Femur (tissue), 1 donor: Measurements from ENCODE around the gene CLEC4M.

Experiments used
- DNase-seq: peaks from one replicate; pipeline ENCODE4 v3.0.0-alpha.2; 2017

Gene CLEC4M, protein sequence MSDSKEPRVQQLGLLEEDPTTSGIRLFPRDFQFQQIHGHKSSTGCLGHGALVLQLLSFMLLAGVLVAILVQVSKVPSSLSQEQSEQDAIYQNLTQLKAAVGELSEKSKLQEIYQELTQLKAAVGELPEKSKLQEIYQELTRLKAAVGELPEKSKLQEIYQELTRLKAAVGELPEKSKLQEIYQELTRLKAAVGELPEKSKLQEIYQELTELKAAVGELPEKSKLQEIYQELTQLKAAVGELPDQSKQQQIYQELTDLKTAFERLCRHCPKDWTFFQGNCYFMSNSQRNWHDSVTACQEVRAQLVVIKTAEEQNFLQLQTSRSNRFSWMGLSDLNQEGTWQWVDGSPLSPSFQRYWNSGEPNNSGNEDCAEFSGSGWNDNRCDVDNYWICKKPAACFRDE

DNA sequence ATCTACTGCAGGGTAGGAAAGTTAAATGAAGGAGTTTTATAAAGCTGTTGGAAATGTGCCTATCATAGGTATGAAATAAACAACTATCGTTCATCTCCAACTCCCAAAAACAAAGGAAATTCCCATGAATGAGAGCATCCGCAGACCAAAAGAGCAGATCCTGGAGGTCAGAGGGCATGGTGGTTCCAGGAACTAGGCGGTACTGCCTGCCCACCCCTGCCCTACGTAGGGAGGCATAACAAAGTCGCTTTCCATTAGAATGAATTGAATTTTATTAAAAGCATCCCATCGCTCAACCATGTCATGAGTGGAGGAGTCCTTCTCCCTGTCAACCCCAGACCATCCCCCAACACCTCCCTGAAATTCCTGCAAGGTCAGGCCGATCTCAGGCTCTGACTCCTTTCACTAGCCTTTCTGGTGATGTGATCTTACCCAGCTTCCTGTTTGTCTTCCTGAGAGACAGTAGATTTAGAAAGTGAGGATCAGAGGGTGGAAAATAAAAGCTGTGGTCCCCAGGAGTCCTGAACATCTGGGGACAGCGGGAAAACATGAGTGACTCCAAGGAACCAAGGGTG lies at the start of gene CLEC4M:
TSS of gene CLEC4M (plus strand) at position 525 of the 575 bp plus-strand sequence. CDS start at position 549, 24 bp downstream.
- DNase-seq, result no peak

DNA sequence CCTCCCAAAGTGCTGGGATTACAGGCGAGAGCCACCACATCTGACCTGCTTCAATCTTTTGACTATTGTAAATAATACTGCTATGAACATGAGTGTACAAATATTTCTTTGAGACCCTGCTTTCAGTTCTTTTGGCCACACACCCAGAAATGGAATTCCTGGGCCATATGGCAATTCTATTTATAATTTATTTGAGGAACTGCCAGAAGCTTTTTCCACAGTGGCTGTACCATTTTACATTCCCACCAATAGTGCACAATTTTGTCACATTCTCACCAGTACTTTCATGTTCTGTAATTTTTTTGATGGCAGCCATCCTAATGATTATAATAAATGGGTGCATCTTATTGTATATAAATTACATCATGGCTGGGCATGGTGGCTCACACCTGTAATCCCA lies 47.4 kb upstream of the CLEC4M start:
- DNase-seq, result no peak

DNA sequence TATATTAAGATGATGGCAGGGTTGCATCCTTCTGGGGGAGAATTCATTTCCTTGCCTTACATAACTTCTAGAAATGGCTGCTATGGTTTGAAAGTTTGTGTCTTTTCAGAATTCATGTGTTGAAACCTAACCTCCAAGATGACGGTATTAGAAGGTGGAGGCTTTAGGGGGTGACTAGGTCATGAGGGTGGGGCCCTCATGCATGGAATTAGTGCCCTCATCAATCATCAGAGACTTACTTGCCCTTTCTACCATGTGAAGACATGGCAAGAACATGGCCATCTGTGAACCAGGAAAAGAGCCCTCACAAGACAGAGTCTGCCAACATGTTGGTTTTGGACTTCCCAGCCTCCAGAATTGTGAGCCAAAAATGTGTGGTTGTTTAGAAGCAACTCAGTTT lies 46.3 kb upstream of the CLEC4M start:
- DNase-seq, result no peak

DNA sequence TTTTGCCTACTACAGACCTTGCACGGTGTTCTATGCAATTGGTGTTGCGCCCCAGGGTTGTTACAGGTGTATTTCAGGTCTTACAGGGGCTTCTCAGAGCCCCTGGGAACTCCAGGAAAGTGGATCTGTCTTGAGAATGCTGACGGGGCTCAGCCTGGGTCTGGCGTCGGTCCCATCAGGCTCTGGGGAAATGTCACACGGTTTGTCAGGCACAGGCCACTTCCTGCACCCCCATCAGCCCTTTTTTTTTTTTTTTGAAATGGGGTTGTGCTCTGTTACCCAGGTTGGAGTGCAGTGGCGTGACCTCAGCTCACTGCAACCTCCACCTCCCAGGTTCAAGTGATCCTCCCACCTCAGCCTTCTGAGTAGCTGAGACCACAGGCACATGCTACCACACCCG lies 44.4 kb upstream of the CLEC4M start:
- DNase-seq, result no peak

DNA sequence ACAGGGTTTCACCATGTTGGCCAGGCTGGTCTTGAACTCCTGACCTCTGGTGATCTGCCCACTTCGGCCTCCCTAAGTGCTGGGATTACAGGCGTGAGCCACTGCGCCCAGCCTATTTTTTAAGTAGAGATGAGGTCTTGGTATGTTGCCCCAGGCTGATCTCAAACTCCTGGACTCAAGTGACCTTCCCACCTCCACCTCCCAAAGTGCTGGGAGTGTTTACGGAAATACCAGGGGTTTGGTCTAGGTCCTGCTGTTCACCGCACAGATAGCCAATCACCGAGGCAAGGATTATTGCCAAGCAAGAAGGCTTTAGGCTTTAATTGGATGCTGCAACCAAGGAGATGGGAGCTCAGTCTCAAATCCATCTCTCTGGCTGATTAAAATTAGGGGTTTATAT lies 42.7 kb upstream of the CLEC4M start:
- no peak for DNase-seq

DNA sequence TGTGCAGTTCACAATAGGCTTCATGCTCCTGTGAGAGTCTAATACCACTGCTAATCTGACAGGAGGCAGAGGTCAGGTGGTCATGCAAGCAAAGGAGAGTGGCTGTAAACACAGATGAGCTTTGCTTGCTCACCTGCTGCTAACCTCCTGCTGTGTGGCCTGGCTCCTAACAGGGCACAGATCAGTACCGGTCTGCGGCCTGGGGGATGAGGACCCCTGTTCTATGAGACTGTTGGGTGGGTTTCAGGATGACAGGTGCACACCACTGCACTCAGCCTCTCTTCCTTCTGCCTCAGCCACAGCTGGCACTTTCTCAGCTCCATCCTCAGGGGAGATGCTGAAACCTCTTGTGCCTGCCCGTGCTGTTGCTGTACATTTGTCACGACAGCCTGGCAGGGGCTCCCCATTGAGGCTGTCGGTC lies 40.8 kb upstream of the CLEC4M start:
- no peak for DNase-seq

DNA sequence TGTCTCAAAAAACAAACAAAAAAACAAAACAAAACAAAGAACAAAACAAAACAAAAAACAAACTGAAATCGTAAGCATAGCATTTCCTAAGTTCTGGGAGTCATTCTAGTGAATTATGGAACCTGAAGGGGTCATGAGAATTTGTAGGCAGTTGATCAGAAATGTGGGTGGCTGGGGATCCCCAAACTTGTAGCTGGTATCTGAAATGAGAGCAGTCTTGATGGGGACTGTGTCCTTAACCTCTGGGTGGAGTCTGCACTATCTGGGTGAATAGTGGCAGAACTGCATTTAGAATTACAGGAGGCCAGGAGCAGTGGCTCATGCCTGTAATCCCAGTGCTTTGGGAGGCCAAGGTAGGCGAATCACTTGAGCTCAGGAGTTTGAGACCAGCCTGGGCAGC lies 37.3 kb upstream of the CLEC4M start:
- DNase-seq, result no peak

DNA sequence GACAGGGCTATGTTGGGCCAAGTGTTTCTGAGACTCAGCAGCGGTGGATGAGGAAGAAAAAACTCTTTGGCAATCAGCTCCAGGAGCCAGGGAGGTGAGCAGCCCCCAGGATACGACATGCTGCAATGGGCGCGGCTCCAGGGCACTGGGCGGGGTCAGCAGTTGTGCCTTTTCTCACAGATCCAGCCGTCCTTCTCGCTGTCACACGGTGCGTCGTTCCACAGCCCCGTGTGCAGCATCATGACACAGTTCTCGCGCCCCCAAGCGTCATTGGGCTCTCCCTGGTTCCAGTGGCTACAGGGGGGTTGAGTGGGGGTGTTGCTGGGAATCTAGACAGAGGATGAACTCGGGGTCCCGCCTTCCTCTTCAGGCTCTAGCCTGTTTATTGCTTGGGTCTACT lies 33.8 kb upstream of the CLEC4M start:
- no peak for DNase-seq

DNA sequence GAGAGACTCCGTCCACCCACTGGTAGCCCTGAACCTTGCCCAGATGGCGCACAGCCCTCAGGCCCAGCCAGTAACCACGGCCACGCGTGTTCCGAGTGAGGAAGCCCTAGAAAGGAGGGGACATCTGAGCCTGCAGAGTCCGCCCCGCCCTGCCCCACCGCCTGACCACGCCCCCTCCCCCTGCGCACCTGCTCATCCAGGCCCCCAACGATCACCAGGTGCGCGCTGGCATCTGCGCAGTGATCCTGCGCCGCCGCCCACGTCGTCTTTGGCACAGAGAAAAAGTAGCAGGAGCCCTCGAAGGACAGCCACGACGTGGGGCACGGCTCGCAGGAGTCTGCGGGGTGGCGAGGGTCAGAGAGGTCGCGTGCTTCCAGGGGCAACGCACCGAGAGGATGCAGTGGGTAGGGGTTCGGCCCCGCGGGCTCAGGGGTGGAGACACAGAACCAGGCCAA lies 33.2 kb upstream of the CLEC4M start:
- no peak for DNase-seq

DNA sequence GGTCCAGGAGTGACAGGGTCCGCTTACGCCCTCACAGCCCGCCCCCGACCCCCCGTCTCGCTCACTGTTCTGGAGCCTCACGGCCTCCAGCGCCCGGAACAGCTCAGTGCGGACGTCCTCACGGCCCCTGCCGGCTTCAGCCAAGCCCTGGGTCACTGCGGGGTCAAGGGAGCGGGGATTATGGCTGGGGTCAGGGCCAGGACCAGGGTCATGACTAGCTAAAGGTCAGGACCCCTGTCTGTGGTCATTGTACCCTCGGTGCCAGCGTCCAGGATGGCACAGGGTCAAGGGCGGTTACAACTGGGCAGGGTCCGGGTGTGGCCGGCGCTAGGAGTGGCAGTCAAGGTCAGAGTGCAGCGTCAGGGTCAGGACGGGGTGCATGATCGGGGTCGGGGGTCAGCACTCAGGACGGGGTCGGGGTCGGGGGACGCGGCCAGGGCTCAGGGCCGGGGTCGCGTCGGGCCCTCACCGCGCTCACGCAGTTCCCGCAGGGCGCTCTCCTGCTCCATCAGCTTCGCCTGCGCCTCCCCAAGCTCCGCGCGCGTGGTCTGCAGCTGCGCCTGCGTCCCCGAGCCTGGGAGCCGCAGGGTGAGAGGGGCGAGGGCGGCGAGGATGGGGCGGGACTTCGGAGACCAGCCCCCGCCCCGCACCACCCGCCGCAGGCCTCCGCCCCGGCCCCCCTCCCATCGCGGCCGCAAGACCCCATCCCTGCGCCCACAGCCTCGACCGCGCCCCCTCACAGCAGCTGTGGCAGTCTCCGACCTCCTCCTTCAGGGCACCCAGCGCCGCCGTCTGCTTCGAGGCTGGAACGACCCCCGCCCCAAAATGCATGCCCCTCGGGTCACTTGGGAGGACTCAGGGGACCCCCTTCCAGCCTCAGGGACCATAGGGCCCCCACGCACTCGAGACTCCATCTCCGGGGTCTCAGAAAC lies 32.5 kb upstream of the CLEC4M start:
- no peak for DNase-seq

DNA sequence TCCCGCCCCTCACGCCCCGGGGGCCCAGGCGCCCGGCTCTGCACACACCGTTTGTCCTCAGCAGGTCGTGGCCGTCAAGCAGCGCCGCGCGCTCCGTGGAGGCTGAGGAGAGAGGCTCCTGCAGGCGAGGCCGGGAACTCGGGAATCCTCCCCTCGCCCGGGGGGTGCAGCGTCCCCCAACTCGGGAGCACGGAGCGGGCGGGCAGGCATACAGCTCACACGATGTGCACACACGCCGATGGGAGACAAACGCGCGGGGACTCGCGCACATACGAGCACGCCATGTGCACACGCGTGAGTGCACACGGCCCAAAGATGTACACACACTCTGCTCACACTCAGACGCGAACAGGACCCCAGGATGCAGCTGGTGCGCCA lies 31.8 kb upstream of the CLEC4M start:
- no peak for DNase-seq

DNA sequence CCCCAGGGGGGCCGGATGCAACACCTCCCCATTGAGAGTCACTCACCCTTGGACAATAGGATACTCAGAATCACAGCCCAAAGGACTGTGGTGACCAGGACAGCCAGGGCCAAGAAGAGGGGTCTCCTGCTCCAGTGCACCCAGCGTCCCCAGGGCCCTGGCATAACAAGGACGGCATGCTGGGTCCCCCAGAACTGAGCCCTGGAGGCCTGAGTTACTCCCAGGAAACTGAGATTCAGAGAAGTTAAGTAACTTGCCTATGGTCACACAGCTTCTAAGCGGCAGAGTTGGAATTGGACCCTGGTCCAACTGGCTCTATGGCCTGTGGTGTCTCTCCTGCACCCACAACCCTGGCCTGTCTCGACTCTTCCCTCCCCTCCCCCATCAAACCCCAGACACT lies 31.4 kb upstream of the CLEC4M start:
- no peak for DNase-seq

DNA sequence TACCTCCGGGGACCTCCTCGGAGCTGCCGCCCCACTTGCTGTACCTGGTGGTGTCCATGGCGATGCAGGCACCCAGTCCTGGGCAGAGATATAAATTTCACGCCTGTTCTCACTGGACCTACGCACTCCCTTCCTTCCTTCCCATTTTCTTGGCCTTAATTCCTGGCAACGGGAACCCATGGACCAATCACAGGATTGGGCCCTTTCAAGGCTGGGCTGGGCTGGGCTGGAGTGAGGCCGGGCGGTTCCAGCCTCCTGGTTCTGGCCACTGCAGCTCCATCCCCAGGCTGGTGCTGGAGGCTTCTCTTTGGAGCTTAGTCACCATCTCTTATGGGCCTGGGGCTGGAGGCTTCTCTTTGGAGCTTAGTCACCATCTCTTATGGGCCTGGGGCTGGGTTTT lies 31.0 kb upstream of the CLEC4M start, which contains the start of gene CLEC4G:
TSS of gene CLEC4G (minus strand) at position 66 of the 400 bp plus-strand sequence. CDS start at position 58, 8 bp downstream.
- no peak for DNase-seq

DNA sequence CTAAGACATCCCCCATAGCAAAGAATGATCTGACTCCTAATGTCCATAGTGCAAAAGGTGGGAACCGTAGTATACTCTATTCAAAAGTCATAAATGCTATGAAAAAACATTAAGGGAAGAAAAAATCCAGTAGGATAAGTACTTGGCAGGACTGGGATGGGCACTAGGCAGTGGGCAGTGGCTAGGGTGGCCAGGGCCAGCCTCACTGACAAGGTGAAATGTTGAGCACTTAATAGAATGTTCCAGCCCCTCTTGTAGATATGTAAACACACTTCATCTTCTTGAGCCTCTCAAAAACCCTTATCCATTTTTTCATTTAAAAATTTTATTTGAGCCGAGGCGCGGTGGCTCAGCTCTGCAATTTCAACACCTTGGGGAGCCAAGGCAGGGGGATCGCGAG lies 29.7 kb upstream of the CLEC4M start:
- no peak for DNase-seq

DNA sequence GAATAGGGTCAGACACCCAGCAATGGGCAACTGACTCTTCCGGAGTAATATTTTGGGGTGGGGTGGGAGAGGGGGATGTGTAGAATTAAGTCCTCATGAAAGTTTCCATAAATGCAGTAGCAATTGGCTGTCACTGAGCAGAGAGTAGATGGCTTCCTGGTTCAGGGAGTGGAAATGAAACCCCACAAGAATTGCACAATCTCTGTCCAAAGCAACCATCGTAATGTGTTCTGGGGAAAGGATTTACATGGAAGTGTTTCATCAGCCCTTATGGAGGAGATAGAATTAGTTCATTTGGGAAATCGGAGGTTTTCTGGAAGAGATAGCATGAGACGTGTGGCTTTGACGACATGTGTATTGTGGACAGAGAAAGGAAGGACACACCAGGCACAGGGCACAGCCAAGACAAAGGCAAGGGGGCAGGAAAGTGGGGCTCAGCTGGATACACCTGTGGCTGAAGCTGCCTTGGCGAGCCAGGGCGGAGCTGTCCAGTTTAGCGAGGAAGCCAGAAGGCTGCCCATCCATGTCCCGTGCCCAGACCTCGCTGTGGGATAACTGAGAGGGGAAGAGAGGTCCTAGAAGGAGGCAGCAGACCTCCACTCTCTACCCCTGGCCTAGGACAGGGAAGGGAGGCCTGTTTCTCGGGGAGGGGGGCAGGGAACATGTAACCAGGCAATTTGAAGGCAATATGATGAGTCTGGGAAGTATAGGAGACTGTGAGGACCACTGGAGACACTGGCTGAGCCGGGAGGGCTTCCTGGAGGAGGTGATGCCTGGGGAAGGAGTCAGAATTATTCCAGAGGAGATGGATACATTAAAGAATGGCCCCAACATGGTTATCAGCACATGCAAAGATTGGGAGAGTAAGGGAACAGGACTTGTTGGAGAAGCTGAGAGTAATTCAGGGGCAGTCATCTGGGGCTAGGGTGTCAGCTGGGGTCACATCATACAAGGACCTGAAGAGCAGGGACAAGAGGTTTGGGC lies 28.5 kb upstream of the CLEC4M start:
- no peak for DNase-seq

DNA sequence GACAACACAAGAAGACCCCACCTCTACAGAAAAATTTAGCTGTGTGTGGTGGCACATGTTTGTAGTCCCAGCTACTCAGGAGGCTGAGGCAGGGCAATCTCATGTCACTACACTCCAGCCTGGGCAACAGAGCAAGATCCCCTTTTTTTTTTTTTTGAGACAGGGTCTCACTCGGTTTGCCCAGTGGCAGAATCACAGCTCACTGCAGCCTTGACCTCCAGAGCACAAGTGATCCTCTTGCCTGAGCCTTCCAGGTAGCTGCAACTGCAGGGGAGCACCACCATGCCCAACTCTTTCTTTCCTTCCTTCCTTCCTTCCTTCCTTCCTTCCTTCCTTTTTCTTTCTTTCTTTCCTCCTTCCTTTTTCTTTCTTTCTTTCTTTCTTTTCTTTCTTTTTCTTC lies 26.9 kb upstream of the CLEC4M start:
- no peak for DNase-seq

DNA sequence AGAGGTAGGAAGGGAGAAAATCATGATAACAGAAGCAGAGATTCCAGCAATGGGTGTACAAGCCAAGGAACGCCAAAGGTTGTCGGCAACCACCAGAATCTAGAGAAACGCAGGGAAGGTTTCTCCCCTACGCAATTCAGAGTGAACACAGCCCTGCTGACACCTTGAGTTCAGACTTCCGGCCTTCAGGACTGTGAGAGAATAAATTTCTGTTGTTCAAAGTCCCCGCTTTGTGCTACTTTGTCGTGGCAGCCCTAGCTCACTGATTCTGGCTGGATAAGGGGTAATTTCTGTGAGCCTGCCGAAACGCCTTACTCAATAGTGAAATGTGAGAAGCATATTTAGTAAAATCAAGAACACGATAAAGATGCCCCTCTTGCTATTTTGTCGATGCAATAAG lies 25.8 kb upstream of the CLEC4M start:
- no peak for DNase-seq

DNA sequence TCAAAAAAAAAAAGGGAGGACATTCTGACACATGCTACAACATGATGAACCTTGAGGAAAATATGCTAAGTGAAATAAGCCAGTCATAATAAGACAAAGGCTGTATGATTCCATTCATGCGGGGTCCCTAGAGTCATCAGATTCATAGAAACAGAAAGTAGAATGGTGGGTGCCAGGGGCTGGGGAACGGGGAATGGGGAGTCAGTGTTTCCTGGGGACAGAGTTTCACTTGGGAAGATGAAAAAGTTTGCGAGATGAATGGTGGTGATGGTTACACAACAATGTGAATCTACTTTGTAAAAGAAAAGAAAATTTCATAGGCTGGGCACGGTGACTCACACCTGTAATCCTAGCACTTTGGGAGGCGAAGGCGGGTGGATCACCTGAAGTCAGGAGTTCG lies 25.0 kb upstream of the CLEC4M start:
- DNase-seq, result no peak

DNA sequence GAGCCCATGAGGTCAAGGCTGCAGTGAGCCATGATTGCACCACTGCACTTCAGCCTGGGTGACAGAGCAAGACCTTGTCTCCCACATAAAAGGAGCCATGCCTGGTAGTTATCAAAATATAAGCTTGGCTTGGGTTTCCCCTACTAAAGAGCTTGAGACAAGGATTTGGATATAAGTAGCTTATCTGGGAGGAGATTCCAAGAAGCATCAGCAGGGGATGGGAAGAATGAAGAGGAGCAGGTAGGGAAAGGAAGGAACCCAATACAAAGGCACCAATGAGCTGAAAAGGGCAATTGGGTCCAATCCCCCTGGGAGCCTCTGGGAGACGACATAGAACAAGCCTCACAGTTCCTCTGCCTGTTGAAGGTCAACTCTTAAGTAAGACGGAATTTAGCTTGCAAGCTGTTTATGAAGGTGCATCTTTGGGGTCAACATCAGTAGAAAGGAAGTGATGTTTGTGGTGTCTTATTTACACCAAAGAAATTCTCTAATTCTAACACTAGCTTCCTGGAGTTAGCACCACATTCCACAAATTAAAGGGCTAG lies 23.8 kb upstream of the CLEC4M start:
- no peak for DNase-seq

DNA sequence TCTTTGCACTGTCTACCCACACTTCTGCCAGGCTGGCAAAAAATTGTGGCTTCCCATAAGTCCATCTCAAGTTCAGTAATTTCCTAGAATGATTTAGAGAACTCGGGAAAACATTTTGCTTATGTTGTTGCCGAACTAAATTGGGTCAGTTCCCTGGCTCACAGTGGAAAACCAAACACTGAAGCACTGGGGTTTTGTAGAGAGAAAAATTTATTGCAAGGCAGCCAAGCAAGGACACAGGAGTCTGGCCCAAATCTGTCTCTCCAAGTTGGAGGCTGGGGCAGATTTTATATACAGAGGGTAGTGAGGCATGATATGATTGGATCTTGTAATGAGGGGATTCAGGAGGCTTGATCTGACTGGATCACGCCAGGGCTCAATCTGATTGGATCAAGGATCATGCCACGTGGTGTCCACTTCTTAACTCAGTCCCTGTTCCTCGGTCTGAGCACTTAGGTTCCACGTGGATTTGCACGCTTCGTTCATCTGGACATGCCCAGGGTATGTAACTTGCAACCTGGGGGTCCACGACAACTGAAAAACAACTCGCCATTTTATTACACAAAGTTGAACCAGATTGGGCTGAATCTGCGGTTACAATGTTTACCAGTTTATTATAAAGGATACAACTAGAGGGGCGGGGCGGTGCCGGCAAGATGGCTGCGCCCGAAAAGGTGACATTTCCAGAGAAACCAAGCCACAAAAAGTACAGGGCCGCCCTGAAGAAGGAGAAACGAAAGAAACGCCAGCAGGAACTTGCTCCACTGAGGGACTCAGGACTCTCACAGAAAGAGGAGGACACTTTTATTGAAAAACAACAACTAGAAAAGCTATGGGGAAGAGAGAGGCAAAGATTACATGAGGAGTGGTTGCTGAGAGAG lies 23.0 kb upstream of the CLEC4M start:
- DNase-seq, result no peak

DNA sequence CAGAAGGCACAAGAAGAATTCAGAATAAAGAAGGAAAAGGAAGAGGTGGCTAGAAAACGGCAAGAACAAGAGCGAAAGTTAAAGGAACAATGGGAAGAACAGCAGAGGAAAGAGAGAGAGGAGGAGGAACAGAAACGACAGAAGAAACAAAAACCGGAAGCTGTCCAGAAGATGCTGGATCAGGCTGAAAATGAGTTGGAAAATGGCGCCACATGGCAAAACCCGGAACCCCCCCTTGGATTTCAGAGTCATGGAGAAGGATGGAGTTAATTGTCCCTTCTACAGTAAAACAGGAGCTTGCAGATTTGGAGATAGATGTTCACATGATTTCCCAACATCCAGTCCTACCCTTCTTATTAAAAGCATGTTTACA lies 22.4 kb upstream of the CLEC4M start:
- no peak for DNase-seq
